ENCODE results near the gene LBX2.

The LBX2 gene

GRCh38 chr2:74499267-74499939 is at the start of gene LBX2:
Gene LBX2 (minus strand): TSS chr2:74499603. CDS start chr2:74499537, 66 bp downstream.
- H3K4me3 Mint-ChIP-seq, result peak within 1 kb of the TSS; percentile 86 to 89 (median 87)
- H3K36me3 Mint-ChIP-seq (ENCODE audit: low read depth), result peaks cover 18% of the 10 kb centered on the region
- no peak for TF ChIP-seq CTCF (IDR thresholded peaks at IDR 0.05; ENCODE audit: unreplicated experiment in 3 of 3)
- H3K4me1 Mint-ChIP-seq, result peaks cover 41% of the 10 kb centered on the region
- H3K9me3 Mint-ChIP-seq, result no peaks in the 10 kb centered on the region
- H3K27me3 Mint-ChIP-seq (ENCODE audit: low read depth), result peaks cover 98% of the 10 kb centered on the region
- peak within 1 kb of the TSS; percentile 57 to 79 (median 75) for H3K27ac Mint-ChIP-seq

- H3K36me3 Mint-ChIP-seq (ENCODE audit: low read depth), result peaks cover 5% of the 10 kb centered on the region
- H3K27me3 Mint-ChIP-seq (ENCODE audit: low read depth), result peaks cover 6% of the 10 kb centered on the region
- H3K9me3 Mint-ChIP-seq, result no peaks in the 10 kb centered on the region
- TF ChIP-seq CTCF (IDR thresholded peaks at IDR 0.05; ENCODE audit: unreplicated experiment in 3 of 3), result no peak
- H3K27ac Mint-ChIP-seq, result peak overlapping the region; percentile 4 to 70 (median 20)
- H3K4me3 Mint-ChIP-seq, result peak overlapping the region; percentile 81 to 88 (median 87)
- H3K4me1 Mint-ChIP-seq, result peaks cover 37% of the 10 kb centered on the region
Observed at GRCh38 chr2:74548285-74548899, 49.0 kb upstream of the LBX2 start.

- H3K4me3 Mint-ChIP-seq, result no peak overlapping the region
- H3K27ac Mint-ChIP-seq, result no peak overlapping the region
- peaks cover 20% of the 10 kb centered on the region for H3K4me1 Mint-ChIP-seq
- H3K9me3 Mint-ChIP-seq, result no peaks in the 10 kb centered on the region
- peaks cover 4% of the 10 kb centered on the region for H3K36me3 Mint-ChIP-seq (ENCODE audit: low read depth)
- H3K27me3 Mint-ChIP-seq (ENCODE audit: low read depth), result peaks cover 3% of the 10 kb centered on the region
- TF ChIP-seq CTCF (IDR thresholded peaks at IDR 0.05; ENCODE audit: unreplicated experiment in 3 of 3), result no peak
Observed at GRCh38 chr2:74546004-74546403, 46.6 kb upstream of the LBX2 start.

- Mint-ChIP-seq H3K36me3 (ENCODE audit: low read depth) (peaks cover 7% of the 10 kb centered on the region), H3K27me3 (ENCODE audit: low read depth) (peaks cover 3% of the 10 kb centered on the region), H3K4me3 (no peak overlapping the region), H3K9me3 (no peaks in the 10 kb centered on the region), H3K4me1 (peaks cover 14% of the 10 kb centered on the region), H3K27ac (no peak overlapping the region)
- no peak for TF ChIP-seq CTCF (IDR thresholded peaks at IDR 0.05; ENCODE audit: unreplicated experiment in 3 of 3)
Observed at GRCh38 chr2:74544634-74545033, 45.2 kb upstream of the LBX2 start.

GRCh38 chr2:74542978-74543377 is 43.6 kb upstream of the LBX2 start:
- Mint-ChIP-seq H3K4me1 (peaks cover 5% of the 10 kb centered on the region), H3K9me3 (no peaks in the 10 kb centered on the region), H3K36me3 (ENCODE audit: low read depth) (peaks cover 7% of the 10 kb centered on the region), H3K4me3 (no peak overlapping the region), H3K27ac (no peak overlapping the region), H3K27me3 (ENCODE audit: low read depth) (peaks cover 2% of the 10 kb centered on the region)
- TF ChIP-seq CTCF (IDR thresholded peaks at IDR 0.05; ENCODE audit: unreplicated experiment in 3 of 3), result no peak

- H3K4me3 Mint-ChIP-seq, result no peak overlapping the region
- TF ChIP-seq CTCF (IDR thresholded peaks at IDR 0.05; ENCODE audit: unreplicated experiment in 3 of 3), result no peak
- peaks cover 4% of the 10 kb centered on the region for H3K4me1 Mint-ChIP-seq
- no peaks in the 10 kb centered on the region for H3K27me3 Mint-ChIP-seq (ENCODE audit: low read depth)
- no peaks in the 10 kb centered on the region for H3K9me3 Mint-ChIP-seq
- no peak overlapping the region for H3K27ac Mint-ChIP-seq
- H3K36me3 Mint-ChIP-seq (ENCODE audit: low read depth), result peaks cover 7% of the 10 kb centered on the region
Observed at GRCh38 chr2:74540291-74540690, 40.9 kb upstream of the LBX2 start.

Measured in nephron (organoid).